ENCODE data around the gene SLC25A10.

The SLC25A10 gene

GRCh38 chr17:81687770-81688541, 24.1 kb upstream of the SLC25A10 start:
- no peak for DNase-seq

DNA sequence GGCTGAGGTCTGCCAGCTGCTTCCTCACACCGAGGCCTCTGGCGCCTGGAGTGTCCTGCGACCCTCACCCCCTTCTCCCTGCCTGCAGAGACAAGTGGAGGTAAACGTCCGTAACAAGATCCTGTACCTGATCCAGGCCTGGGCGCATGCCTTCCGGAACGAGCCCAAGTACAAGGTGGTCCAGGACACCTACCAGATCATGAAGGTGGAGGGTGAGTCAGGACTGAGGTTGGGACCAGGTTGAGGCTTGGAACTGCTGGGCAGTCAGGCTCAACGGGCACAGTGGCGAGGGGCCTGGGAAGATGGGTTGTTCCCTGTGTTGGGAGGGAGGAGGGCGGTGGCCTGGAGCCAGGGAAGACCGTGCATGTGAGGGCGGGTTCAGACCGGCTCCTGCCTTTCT, 23.5 kb upstream of the SLC25A10 start:
- no peak for DNase-seq

DNA sequence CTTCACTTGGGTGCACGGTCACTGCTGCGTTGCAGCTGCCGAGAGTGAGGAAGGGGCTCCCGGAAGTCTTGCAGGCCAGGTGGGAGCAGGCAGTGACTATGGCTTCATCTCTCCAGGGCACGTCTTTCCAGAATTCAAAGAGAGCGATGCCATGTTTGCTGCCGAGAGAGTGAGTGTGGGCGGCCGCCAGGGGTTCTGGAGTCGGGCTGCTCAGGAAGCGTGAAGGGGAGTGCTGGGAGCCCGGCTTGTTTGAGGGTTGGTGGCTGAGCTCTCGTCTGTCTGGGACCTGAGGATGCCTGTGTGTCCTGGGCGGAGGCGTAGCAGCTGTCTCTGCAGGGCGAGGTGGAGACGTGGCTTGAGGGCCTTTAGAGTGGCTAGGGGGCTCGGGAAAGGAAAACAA, 22.0 kb upstream of the SLC25A10 start:
- DNase-seq = no peak

GRCh38 chr17:81690549-81690948, 21.5 kb upstream of the SLC25A10 start:
- no peak for DNase-seq

- no peak for DNase-seq
Measured at GRCh38 chr17:81691196-81691595, 20.9 kb upstream of the SLC25A10 start.

- no peak for DNase-seq
Measured at GRCh38 chr17:81691608-81692007, 20.5 kb upstream of the SLC25A10 start.

DNA sequence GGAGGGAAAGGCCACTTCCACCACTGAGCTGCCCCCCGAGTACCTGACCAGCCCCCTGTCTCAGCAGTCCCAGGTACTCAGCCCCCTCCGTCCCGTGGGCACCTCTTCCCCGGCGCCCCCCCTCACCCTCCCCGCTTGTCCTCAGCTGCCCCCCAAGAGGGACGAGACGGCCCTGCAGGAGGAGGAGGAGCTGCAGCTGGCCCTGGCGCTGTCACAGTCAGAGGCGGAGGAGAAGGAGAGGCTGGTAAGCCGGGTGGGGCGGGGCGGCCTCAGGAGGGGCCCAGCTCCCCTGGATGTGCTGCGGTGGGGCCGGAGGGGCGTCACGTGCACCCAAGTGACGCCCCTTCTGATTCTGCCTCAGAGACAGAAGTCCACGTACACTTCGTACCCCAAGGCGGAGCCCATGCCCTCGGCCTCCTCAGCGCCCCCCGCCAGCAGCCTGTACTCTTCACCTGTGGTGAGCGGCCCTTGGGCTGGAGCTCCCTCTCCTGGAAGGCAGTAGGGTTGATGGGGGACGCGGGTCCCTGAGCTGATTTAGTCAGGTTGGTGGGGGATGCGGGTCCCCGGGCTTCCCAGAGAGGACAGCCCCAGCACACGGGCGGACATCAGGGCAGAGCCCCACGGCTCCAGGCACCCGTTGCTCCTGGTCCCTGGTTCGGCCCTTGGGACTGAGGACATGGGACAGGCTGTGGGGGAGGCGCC, 18.4 kb upstream of the SLC25A10 start:
- DNase-seq = no peak

- DNase-seq = no peak
Measured at GRCh38 chr17:81694810-81695209, 17.3 kb upstream of the SLC25A10 start.

DNA sequence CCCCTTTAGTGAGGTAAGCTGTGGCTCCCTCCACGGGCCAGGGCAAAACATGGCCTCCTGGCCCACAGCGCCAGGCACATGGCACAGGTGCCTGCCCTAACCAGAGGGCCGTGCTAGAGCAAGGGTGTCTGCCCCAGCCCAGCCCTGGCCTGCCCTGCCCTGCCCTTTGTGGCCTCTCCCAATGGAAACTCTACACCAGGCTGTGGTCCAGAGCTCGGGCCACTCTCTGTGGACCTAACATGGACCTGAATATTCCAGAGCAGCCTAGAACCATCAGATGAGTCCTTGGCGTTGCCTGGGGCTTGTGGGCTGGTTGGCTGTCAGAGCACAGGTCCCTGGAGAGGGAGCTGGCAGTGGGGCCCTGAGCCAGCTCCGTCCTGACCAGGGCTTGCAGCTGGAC, 16.9 kb upstream of the SLC25A10 start:
- DNase-seq = no peak

GRCh38 chr17:81695801-81696200, 16.3 kb upstream of the SLC25A10 start:
- no peak for DNase-seq

DNA sequence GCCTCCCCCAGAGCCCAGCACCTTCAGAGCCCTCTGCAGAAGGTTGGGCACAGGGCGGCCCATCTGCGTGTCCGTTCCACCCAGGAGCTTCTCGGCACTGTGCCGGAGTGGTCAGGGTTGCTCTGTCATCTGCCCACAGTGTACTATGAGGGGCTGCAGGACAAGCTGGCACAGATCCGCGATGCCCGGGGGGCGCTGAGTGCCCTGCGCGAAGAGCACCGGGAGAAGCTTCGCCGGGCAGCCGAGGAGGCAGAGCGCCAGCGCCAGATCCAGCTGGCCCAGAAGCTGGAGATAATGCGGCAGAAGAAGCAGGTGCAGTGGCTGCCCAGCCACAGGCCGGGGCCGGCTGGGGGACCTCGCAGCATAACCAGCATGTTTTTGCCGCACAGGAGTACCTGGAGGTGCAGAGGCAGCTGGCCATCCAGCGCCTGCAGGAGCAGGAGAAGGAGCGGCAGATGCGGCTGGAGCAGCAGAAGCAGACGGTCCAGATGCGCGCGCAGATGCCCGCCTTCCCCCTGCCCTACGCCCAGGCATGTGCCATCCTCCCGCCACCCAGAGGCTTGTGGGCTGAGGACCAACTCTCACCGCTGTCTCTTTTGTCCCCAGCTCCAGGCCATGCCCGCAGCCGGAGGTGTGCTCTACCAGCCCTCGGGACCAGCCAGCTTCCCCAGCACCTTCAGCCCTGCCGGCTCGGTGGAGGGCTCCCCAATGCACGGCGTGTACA, 15.7 kb upstream of the SLC25A10 start:
- DNase-seq = no peak

- DNase-seq = no peak
Measured at GRCh38 chr17:81697261-81698044, 14.6 kb upstream of the SLC25A10 start.

DNA sequence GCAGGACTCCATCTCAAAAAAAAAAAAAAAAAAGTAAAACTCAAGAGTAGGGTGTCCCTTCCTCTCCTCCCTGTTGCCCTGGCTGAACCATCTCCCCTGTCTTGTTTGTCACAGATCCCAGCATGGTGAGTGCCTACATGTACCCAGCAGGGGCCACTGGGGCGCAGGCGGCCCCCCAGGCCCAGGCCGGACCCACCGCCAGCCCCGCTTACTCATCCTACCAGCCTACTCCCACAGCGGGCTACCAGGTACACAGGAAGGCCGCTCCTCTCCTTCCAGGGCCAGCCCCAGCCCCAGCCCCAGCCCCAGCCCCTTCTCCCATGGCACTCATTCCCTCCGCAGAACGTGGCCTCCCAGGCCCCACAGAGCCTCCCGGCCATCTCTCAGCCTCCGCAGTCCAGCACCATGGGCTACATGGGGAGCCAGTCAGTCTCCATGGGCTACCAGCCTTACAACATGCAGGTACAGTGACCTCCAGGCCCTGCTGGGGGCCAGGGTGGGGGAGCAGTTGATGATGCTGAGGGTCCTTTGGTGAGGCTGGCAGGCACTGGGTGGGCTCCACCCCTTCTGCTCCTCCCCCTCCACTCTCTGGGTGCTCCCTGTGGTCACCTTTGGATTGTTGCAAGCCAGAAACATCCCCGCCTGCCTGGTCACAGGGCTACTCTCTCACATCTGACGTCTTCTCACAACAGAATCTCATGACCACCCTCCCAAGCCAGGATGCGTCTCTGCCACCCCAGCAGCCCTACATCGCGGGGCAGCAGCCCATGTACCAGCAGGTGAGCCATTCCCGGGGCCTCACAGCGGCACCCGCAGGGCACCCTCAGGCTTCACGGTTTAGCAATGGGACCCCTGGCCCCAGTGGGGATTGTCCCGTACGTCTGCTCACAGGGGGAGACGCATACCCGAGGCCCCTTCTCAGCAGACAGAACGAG, 11.5 kb upstream of the SLC25A10 start:
- DNase-seq = no peak

- no peak for DNase-seq
Measured at GRCh38 chr17:81701288-81702071, 10.6 kb upstream of the SLC25A10 start.

DNA sequence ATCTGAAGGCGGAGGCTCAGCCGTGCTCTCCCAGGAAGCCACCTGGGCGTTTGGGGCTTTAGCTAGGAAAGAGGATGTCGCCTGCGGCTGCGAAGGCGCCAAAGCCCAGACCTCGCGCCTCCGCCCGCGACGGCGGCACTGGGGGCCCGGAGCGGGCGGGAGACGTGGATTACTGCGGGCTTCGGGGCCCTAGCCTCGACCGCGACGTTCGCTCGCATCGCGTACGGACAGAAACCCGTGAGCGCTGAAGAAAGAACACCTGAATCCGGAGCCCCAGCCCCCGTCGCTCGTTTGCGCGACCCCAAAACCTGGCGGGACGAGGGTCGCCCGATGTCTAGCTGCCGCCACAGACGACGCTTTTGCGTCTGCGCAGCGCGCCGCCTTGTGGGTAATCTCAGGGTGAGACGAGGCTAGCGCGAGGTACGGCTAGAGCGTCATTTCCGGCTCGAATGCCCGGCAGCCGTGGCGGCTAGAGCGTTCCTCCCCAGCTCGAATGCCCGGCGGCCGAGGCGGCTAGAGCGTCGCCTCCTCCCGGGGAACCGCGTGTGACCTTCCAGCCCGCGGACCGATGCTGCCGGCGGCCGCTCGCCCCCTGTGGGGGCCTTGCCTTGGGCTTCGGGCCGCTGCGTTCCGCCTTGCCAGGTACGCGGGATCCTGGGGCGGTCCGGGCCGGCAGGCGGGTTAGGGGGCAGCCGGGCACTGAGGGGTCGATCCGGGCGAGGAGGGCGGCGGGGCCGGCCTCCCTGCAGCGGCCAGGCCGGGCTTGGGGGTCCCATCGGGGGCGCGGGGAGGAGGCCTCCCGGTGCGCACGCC, 8.9 kb upstream of the SLC25A10 start, which contains the start of gene MRPL12:
MRPL12 (plus strand) TSS at position 434 of the 813 bp plus-strand sequence; CDS start at position 569, 135 bp downstream.
- DNase-seq = peak; percentile 93

GRCh38 chr17:81703747-81704654, 8.1 kb upstream of the SLC25A10 start:
- DNase-seq = no peak

- DNase-seq = no peak
Measured at GRCh38 chr17:81705518-81706231, 6.4 kb upstream of the SLC25A10 start.

DNA sequence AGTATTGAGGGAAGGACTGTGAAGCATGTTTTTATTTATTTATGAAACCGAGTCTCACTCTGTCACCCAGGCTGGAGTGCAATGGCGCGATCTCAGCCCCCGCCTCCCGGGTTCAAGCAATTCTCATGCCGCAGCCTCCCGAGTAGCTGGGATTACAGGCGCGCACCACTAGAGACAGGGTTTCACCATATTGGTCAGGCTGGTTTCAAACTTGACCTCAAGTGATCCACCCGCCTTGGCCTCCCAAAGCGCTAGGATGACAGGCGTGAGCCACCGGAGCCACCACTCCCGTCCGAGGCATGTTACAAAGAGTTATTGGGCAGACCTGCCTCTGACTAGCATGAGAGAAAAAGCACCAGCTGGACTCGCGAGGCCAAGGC, 5.9 kb upstream of the SLC25A10 start:
- no peak for DNase-seq
